HG03354 (cell line): ENCODE data around the gene PCED1B.
"Not testable (repeated sequence)": the region's sequence is repeated elsewhere in the genome, so short reads cannot be mapped to it uniquely, and the experiment has no call there.

Source experiments
- ATAC-seq: cut with Tn5 transposase; IDR thresholded peaks from one replicate; pipeline ENCODE4 v1.9.1; 2021; ENCODE audit warnings: mild to moderate bottlenecking; ENCODE audit not compliant: unreplicated experiment, poor library complexity, severe bottlenecking

Gene PCED1B

GRCh38 chr12:47111854-47112253, 32.4 kb downstream of the PCED1B start:
- ATAC-seq, result no peak

DNA sequence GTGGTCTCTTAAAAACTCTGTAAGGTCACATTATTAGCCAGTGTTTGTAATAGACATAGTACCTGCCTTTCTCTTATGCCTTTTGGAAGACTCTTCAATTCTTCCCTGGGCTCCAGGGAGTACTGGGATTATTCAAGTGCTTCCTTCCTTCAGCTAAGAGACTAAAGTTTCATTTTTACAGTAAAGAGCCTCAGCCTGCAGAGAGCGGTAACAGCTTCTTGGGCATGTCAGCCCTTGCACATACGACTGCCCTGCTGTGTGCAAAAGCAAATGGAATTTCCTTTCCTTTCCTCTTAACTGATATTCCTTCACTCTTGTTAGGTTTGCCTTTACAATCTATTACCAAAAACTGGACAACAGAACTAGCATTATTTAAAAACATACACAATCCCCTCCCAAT, 33.3 kb downstream of the PCED1B start:
- ATAC-seq, result no peak

GRCh38 chr12:47114481-47114892, 35.1 kb downstream of the PCED1B start:
- ATAC-seq, result no peak

GRCh38 chr12:47117305-47117704, 37.9 kb downstream of the PCED1B start:
- ATAC-seq, result not testable (repeated sequence)

DNA sequence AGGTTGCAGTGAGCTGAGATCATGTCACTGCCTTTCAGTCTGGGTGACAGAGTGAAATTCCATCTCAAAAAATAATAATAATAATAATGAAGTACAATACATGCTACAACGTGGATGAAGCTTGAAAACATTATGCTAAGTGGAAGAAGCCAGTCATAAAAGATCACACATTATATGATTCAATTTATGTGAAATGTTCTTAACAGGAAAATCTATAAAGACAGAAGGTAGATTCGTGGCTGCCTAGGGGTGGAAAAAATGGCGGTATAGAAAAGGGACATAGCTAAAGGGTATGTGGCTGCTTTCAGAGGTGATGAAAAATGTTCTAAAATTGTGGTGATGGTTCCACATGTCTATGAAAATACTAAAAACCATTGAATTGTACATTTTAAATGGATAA, 41.3 kb downstream of the PCED1B start:
- ATAC-seq, result no peak

DNA sequence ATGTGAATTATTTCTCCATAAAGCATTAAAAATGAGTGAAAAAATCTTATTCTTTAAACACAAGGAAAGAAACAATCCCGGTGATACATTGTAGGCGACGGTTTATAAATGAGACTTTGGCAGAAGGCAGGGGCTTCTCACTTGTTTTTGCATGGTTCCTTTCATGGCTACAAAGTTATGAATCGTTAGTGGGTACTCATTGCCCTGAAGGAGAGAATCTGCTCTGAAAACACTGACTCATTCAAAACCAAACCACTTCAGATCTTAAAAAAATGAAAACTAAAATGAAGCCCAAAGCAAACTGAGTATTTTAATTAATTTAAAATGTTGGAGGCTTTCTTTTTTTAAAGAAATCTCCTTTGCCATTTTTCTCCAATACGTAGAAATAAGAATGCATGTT, 41.7 kb downstream of the PCED1B start:
- no peak for ATAC-seq

GRCh38 chr12:47122602-47123001, 43.2 kb downstream of the PCED1B start:
- no peak for ATAC-seq

GRCh38 chr12:47123730-47124129, 44.3 kb downstream of the PCED1B start:
- ATAC-seq, result no peak

GRCh38 chr12:47124451-47124850, 45.0 kb downstream of the PCED1B start:
- no peak for ATAC-seq

- no peak for ATAC-seq
These were observed 46.8 kb downstream of the PCED1B start for GRCh38 chr12:47126246-47126645.

DNA sequence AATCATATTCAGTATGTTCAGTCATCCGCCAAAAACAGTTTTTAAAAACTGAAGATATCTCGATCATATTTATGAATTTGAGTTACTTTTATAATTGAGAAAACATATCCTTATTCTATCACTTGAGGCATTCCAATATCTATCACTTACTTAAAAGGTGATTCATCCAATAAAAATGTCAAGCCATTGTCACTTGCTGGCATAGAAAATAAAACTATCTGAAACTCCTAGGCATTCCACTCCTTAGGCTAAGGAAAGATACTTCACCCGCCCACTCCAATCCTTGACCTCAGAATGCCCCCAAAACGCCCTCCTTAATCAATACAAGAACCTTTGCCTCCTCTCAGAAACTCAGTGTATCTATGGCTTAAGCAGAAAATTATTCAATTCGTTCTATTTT, 51.6 kb downstream of the PCED1B start:
- ATAC-seq, result no peak

GRCh38 chr12:47134005-47134404, 54.6 kb downstream of the PCED1B start:
- ATAC-seq, result no peak

- no peak for ATAC-seq
These were observed 56.2 kb downstream of the PCED1B start for GRCh38 chr12:47135578-47135977.

DNA sequence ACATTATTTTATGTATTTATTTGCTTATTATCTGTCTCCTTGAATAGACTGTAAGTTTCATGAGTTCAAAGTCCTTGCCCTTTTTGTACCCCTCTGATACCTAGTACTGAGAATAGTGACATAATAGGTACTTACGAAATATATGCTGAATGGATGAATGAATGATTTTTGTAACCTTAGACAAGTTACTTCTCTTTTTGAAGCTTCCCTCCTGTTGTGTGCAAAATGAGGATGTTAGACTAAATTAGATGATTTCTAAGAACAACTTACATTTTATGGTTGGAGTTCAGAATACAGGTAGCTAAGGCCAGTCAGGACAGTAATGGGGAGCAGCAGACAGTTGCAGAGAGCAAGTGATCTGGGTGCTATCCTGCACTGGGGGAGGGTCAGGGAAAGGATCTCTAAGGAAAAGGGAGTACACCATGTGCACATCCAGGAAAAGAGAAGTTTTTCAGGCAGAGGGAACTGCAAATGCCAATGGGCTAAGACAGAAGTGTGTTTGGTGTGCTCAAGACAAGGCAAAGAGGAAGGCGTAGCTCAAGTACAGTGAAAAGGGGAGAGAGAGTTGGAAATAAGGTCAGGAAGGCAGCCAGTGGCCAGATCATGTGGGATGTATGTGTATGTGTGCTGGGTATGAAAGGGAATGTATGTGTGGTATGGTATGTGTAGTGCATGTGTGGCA, 59.7 kb downstream of the PCED1B start:
- ATAC-seq, result no peak

- ATAC-seq, result no peak
These were observed 62.0 kb downstream of the PCED1B start for GRCh38 chr12:47141459-47141858.

DNA sequence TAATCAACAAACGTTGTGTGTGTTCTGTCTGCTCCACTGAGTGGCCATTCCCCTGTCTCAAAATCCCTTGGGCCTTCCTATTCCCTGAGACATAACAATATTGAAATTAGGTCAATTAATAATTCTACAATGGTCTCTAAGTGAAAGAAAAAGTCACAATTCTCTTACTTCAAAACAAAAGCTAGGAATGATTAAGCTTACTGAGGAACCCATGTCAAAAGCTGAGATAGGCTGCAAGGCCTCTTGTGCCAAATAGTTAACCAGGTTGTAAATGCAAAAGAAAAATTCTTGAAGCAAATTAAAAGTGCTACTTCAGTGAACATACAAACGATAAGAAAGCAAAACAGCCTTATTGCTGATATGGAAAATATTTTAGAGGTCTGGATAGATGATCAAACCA, 65.3 kb downstream of the PCED1B start:
- ATAC-seq, result no peak

- ATAC-seq, result no peak
These were observed 65.8 kb downstream of the PCED1B start for GRCh38 chr12:47145188-47145587.

- ATAC-seq, result no peak
These were observed 68.3 kb downstream of the PCED1B start for GRCh38 chr12:47147739-47148138.

DNA sequence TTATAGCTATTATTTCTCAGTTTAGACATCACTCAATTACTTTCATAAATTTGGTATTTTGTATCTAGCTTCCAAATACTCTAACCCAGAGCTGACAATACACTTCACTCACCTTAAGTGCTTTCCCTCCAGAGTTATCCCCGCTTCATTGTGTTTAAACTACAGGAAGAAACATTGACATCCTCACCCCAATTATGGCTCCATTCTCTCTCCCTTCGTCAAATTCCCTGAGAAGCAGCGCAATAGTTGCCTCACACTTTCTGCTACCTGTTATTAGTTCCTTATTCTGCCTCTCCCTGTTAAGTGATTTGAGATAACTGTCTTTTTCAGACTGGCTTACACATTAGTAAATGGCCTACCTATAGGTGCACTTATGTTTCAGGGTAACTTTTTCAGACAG, 69.7 kb downstream of the PCED1B start:
- no peak for ATAC-seq

GRCh38 chr12:47152095-47152494, 72.7 kb downstream of the PCED1B start:
- no peak for ATAC-seq

GRCh38 chr12:47155457-47156166, 76.2 kb downstream of the PCED1B start:
- no peak for ATAC-seq
